ENCODE results near the gene SRGAP3. TPM values are rescaled to one million over a fixed set of nuclear protein-coding genes. Genes with fewer than 3 reads are reported as not detected.

Gene SRGAP3
- total RNA-seq, 2 donors from 2014 or later = 10.9 to 11.4 TPM

- TF ChIP-seq POLR2A (IDR thresholded peaks at IDR 0.05) = no peak
- TF ChIP-seq CTCF (IDR thresholded peaks at IDR 0.05) = no peak
- ATAC-seq = no peak
- Histone ChIP-seq H3K9me3 (no peaks in the 10 kb centered on the region), H3K36me3 (replicated peaks in 1 of 2; ENCODE audit: insufficient read depth in 1 of 2, low read depth in 2 of 2) (no peaks in the 10 kb centered on the region), H3K27me3 (no peaks in the 10 kb centered on the region), H3K4me1 (no peaks in the 10 kb centered on the region), H3K27ac (no peak overlapping the region), H3K4me3 (no peak overlapping the region)
- DNase-seq = no peak
- 54 to 65% methylated on average over 6 of the region's 6 CpGs for WGBS, 2 donors
- intact Hi-C loops (cut with DNase I) = no loop called here
Observed at GRCh38 chr3:9231006-9231405, 18.4 kb downstream of the SRGAP3 start.

- Histone ChIP-seq H3K4me1 (no peaks in the 10 kb centered on the region), H3K27ac (no peak overlapping the region), H3K4me3 (no peak overlapping the region), H3K9me3 (no peaks in the 10 kb centered on the region), H3K36me3 (replicated peaks in 1 of 2; ENCODE audit: insufficient read depth in 1 of 2, low read depth in 2 of 2) (no peaks in the 10 kb centered on the region), H3K27me3 (no peaks in the 10 kb centered on the region)
- ATAC-seq (no peak), DNase-seq (no peak)
- 86 to 88% methylated on average over 8 of the region's 8 CpGs for WGBS, 2 donors
- TF ChIP-seq CTCF (IDR thresholded peaks at IDR 0.05) = no peak
- TF ChIP-seq POLR2A (IDR thresholded peaks at IDR 0.05) = no peak
- intact Hi-C loops (cut with DNase I) = no loop called here
Observed at GRCh38 chr3:9230596-9230995, 18.9 kb downstream of the SRGAP3 start.

- Histone ChIP-seq H3K36me3 (replicated peaks in 1 of 2; ENCODE audit: insufficient read depth in 1 of 2, low read depth in 2 of 2) (no peaks in the 10 kb centered on the region), H3K27me3 (no peaks in the 10 kb centered on the region), H3K4me3 (no peak overlapping the region), H3K27ac (no peak overlapping the region), H3K9me3 (no peaks in the 10 kb centered on the region), H3K4me1 (no peaks in the 10 kb centered on the region)
- no peak for ATAC-seq
- no peak for DNase-seq
- TF ChIP-seq POLR2A (IDR thresholded peaks at IDR 0.05) (no peak), CTCF (IDR thresholded peaks at IDR 0.05) (no peak)
- intact Hi-C loops (cut with DNase I) = no loop called here
- WGBS, 2 donors = 86 to 87% methylated on average over 7 of the region's 7 CpGs
Observed at GRCh38 chr3:9229879-9230278, 19.6 kb downstream of the SRGAP3 start.

GRCh38 chr3:9229325-9229724, 20.1 kb downstream of the SRGAP3 start:
- Histone ChIP-seq H3K9me3 (no peaks in the 10 kb centered on the region), H3K27ac (no peak overlapping the region), H3K4me3 (no peak overlapping the region), H3K36me3 (replicated peaks in 1 of 2; ENCODE audit: insufficient read depth in 1 of 2, low read depth in 2 of 2) (no peaks in the 10 kb centered on the region), H3K27me3 (no peaks in the 10 kb centered on the region), H3K4me1 (no peaks in the 10 kb centered on the region)
- DNase-seq = peak in 1 of 4 donors; percentile 12
- ATAC-seq = no peak
- intact Hi-C loops (cut with DNase I) = no loop called here
- WGBS, 2 donors = 56 to 63% methylated on average over 7 of the region's 7 CpGs
- TF ChIP-seq POLR2A (IDR thresholded peaks at IDR 0.05) = no peak
- TF ChIP-seq CTCF (IDR thresholded peaks at IDR 0.05) = no peak

- Histone ChIP-seq H3K27ac (no peak overlapping the region), H3K4me1 (no peaks in the 10 kb centered on the region), H3K9me3 (no peaks in the 10 kb centered on the region), H3K27me3 (no peaks in the 10 kb centered on the region), H3K36me3 (replicated peaks in 1 of 2; ENCODE audit: insufficient read depth in 1 of 2, low read depth in 2 of 2) (no peaks in the 10 kb centered on the region), H3K4me3 (no peak overlapping the region)
- 62 to 63% methylated on average over 4 of the region's 4 CpGs for WGBS, 2 donors
- ATAC-seq (no peak), DNase-seq (no peak)
- intact Hi-C loops (cut with DNase I) = no loop called here
- no peak for TF ChIP-seq POLR2A (IDR thresholded peaks at IDR 0.05)
- no peak for TF ChIP-seq CTCF (IDR thresholded peaks at IDR 0.05)
Observed at GRCh38 chr3:9226326-9226725, 23.1 kb downstream of the SRGAP3 start.

Data from body of pancreas (tissue), 4 donors.